NCI-H187 treated with DMSO at 0.1 percent for 48 hours (cell line): ENCODE results near the gene RGS5.

Source experiments
- DNase-seq: peaks from one replicate; lab custom pipeline; 2025; lab: John Stamatoyannopoulos, UW

Gene RGS5

DNA sequence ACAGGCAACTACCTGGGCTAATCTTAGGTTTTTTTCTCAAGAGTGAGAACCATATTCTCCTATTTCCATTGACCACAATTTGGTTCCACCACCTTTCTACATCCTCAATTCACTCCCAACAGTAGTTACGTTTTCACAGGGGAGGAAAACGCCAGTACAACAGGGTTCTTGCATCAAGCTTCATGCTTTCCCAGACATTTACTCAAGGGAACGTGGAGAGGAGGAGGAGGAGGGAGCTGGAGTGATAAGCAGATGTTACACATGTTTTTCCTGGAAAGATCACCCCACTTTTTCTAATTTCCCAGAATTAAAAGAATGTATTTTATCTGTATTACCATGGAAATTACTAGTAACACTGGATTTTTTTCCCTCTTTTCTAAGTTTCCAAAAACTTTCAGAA, 58.3 kb downstream of the RGS5 start:
- no peak for DNase-seq

DNA sequence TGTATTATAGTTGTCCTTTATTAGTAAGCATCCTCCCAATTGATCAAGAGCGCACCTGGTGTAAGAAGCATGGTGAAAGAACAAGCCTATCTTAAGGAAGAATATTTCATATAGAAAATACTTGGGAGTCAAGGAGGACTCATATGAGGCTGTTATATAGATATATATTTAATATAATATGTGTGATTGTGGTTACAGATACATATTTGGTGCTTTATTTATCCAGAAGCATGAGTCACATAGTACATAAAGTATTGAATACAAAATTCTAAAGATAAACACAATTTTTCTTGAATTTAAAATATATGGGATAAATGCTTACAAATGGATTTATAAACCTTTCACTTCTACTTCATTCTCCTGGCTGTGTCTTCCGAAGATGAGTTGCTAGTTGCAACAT, 60.6 kb downstream of the RGS5 start:
- no peak for DNase-seq

- DNase-seq = no peak
These were observed 61.2 kb downstream of the RGS5 start for GRCh38 chr1:163141556-163141955.

DNA sequence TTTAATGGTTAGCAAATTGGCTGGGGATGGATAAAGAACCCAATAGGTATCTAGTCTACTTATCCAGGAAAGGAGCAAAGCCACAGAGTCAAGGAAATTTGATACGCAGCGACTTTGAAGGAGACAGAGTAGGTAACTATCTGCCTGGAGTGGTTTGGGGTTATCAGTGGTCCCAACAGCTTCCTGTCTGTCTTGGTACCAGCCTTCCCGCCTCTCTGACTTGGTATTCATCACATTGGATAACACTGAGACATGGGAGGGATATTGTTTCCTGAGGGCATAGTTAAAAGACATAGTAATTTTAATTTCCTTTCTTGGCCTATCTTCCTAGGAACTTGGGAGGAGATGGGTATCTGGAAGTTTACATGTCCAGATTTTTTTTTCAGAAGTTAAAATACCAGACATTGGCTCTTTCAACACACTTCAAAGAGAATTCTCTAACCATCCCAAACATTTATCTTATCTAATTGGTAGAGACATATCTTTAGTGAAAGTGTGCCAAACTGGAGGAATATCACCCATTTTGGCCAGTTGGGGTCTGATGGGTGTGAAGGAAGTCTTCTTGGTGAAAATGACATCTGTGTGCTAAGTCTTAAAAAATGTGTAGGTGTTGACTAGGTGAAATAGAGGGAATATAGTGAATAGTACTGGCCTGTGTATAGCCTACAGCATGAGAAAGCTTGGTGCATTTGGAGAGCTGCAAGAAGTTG, 65.0 kb downstream of the RGS5 start:
- DNase-seq = no peak

DNA sequence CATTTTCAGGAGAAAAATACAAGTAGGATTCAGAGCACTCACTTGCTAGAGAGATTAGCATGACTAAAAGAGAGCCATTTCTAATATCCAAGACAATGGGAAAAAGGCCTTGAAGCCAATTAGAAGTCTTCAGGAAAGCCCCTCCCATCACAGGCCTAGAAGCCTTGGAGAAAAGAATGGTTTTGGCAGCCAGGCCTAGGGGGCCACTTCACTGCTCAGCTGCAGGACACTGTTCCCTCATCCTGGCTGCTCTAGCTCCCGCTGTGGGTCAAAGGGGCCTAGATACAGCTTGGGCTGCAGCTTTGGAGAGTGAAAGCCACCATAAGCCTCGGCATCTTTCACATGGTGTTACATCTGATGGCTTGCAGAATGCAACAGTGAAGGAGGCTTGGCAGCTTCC, 70.7 kb downstream of the RGS5 start:
- no peak for DNase-seq

DNA sequence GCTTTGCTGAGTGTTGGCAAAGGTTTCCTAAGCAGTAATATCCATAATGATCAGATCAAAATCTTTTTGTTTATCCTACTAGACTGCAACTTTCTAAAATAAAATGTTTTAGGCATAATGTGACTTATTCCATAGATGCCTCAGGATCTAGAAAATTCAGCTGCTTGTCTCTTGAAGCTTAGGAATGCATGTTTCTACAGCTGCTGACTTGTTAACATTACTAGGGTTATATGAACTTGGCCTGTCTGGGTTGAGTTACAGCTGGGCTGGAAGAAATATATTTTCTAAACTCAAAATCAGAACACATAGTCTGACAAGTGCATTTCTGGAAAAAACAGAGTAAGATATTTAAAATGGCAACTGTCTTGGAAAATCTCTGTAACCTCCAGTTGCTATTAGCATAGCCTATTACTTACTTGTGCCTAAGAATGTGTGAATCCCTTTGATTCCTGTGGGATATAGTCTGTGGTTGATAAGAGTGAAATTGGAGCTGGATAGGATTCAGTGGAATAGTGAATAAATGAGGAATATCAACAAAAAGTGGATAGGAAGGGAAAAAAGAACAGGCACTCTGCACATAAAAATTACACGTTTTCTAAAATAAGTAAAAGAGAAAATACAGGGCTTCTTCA, 72.4 kb downstream of the RGS5 start:
- DNase-seq = no peak

DNA sequence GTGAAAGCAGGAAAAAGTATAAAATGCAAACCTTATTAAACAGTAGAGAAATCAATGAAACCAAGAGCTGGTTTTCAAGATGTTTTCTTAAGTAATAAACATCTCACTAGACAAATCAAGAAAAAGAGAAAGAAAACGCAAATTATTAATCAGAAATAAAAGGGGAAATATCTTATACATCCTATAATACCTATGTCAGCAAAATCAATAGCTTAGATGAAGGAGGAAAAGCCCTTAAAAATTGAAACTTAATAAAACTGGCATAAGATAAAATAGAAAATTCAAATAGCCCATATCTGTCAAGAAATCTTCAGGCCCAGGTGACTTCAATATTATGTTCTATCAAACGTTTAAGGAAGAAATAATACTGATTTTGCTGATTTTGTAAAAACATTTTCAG, 74.4 kb downstream of the RGS5 start:
- no peak for DNase-seq

GRCh38 chr1:163124812-163125211, 77.9 kb downstream of the RGS5 start:
- no peak for DNase-seq

GRCh38 chr1:163120372-163120771, 82.3 kb downstream of the RGS5 start:
- DNase-seq = no peak

DNA sequence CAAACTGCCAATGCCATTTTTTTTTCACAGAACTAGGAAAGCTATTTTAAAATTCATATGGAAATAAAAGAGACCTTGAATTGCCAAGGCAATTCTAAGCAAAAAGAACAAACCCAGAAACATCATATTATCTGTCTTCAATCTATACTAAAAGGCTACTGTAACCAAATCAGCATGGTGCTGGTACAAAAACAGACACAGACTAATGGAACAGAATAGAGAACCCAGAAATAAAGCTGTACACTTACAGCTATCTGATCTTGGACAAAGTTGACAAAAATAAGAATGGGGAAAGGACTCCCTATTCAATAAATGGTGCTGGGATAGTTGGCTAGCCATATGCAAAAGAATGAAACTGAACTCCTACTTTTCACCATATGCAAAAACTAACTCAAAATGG, 83.0 kb downstream of the RGS5 start:
- DNase-seq = no peak

GRCh38 chr1:163115887-163116286, 86.8 kb downstream of the RGS5 start:
- no peak for DNase-seq

DNA sequence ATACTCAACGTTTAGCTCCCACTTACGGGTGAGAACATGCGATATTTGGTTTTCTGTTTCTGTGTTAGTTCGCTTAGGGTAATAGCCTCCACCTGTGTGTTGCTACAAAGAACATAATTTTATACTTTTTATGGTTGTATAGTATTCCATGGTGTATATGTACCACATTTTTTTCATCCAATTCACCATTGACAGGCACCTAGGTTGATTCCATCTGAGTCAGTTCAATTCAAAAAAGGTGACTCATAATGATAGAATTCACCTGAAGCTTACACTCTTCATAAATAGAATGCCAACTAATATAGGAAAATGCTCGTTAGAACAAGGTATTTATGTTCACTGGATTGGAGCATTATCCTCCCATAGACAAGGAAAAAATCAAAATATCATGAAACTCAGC, 95.1 kb downstream of the RGS5 start:
- no peak for DNase-seq

GRCh38 chr1:163106364-163106987, 96.2 kb downstream of the RGS5 start:
- DNase-seq = no peak

- DNase-seq = no peak
These were observed 98.2 kb downstream of the RGS5 start for GRCh38 chr1:163104385-163105099.

- no peak for DNase-seq
These were observed 100.1 kb downstream of the RGS5 start for GRCh38 chr1:163102590-163102989.

- DNase-seq = no peak
These were observed 107.5 kb downstream of the RGS5 start for GRCh38 chr1:163095213-163095612.

DNA sequence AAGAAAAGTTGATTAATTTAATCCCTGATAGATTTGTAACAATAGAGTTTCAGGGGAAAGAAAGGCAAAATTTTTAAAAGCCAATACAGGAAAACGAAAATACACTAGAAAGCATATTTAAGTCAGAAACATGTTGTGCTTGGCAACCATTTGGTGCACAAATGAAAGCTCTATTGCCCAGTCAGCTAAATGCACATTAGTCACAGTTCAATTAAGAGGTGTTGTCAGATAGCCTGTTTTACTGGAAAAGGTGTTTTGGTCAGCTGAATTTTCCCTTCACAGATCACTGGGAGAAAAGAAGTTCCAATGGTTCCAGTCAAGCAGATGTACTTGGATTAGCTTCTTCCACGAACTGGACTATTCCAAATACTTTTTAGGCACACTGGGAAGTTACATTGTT, 108.1 kb downstream of the RGS5 start:
- no peak for DNase-seq

DNA sequence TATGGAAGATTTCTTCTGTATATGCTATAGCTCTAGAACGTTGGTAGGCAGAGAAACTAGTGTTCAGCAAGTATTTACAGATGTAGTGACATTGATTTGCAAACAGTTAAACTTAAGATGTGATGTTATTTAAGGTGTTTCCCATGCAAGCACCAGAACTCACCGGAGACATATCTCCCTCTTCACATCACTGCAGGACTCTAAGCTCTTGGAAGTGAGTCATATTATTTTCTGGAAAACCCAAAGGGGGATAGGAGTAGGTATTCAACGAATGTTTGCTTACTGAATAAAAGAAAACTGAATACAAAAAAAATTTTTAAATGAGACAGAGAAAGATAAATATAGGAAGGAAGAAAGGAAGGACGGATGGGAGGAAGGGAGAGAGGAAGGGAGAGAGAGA, 108.5 kb downstream of the RGS5 start:
- DNase-seq = no peak

DNA sequence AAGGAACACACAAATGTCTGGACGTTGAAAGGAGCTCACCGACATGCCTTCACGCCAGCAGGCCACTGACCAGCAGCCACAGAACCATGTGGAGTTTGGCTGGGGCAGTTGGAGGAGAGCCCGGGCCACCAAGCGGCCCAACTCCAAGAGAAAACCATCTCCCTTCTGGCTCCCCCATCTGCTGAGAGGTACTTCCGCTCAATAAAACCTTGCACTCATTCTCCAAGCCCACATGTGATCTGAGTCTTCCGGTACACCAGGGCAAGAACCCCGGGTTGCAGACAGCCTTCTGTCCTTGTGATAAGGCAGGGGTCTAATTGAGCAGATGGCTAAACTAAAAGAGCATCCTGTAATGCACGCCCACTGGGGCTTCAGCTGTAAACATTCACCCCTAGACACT, 109.1 kb downstream of the RGS5 start:
- DNase-seq = no peak

GRCh38 chr1:163093169-163093568, 109.5 kb downstream of the RGS5 start:
- no peak for DNase-seq
